ENCODE data around the gene C19orf73.
A peak's percentile ranks its signal among the peaks of the same experiment; 100 is the strongest.
"Not testable (repeated sequence)": the region's sequence is repeated elsewhere in the genome, so short reads cannot be mapped to it uniquely, and the experiment has no call there.

Gene C19orf73

GRCh38 chr19:49121841-49122240 is 2.9 kb upstream of the C19orf73 start:
- DNase-seq = not testable (repeated sequence)

GRCh38 chr19:49120868-49121267 is 1.9 kb upstream of the C19orf73 start:
- DNase-seq = no peak

GRCh38 chr19:49120325-49120683 is 1.4 kb upstream of the C19orf73 start:
- DNase-seq = no peak

- DNase-seq = peak; percentile 65
Observed at GRCh38 chr19:49119411-49120324, 725 bp upstream of the C19orf73 start, which contains the start of gene PPFIA3. TSS of gene PPFIA3 (plus strand) at chr19:49119544. CDS start at chr19:49127874, 8,330 bp downstream.

GRCh38 chr19:49117677-49118564 is 1.0 kb downstream of the C19orf73 start:
- no peak for DNase-seq

- no peak for DNase-seq
Observed at GRCh38 chr19:49116544-49116943, 2.4 kb downstream of the C19orf73 start.

- DNase-seq = peak; percentile 62
Observed at GRCh38 chr19:49114630-49115363, 4.1 kb downstream of the C19orf73 start.

- peak; percentile 69 for DNase-seq
Observed at GRCh38 chr19:49113762-49114629, 4.9 kb downstream of the C19orf73 start, which contains the start of gene LIN7B. TSS of gene LIN7B (plus strand) at chr19:49114370. CDS start at chr19:49114405, 35 bp downstream.

GRCh38 chr19:49111218-49111998 is 7.5 kb downstream of the C19orf73 start:
- no peak for DNase-seq

GRCh38 chr19:49110567-49110966 is 8.4 kb downstream of the C19orf73 start:
- DNase-seq = peak; percentile 54

GRCh38 chr19:49109569-49110233 is 9.2 kb downstream of the C19orf73 start:
- DNase-seq = no peak

- no peak for DNase-seq
Observed at GRCh38 chr19:49109051-49109450, 9.9 kb downstream of the C19orf73 start.

GRCh38 chr19:49107625-49108459 is 11.1 kb downstream of the C19orf73 start:
- no peak for DNase-seq

GRCh38 chr19:49106648-49107135 is 12.3 kb downstream of the C19orf73 start:
- peak; percentile 43 for DNase-seq

- no peak for DNase-seq
Observed at GRCh38 chr19:49104229-49104864, 14.6 kb downstream of the C19orf73 start.

- no peak for DNase-seq
Observed at GRCh38 chr19:49103331-49104085, 15.4 kb downstream of the C19orf73 start.

GRCh38 chr19:49102303-49102702 is 16.6 kb downstream of the C19orf73 start:
- no peak for DNase-seq

GRCh38 chr19:49101160-49101559 is 17.8 kb downstream of the C19orf73 start:
- no peak for DNase-seq

Data from fibroblast of skin of back (primary cell).